GM12891 (cell line): ENCODE results near the gene PCIF1.

Experiments used
- POLR2A ChIP-seq: IDR thresholded peaks from 2 replicates; pipeline ENCODE4 v1.6.1; 2011; ENCODE audit warnings: low read depth, low read length, control low read depth
- POU2F2 ChIP-seq: IDR thresholded peaks from 2 replicates; pipeline ENCODE4 v1.6.1; 2011; ENCODE audit warnings: low read depth, mild to moderate bottlenecking, control low read depth, low read length, moderate library complexity
- TAF1 ChIP-seq: IDR thresholded peaks from 2 replicates; pipeline ENCODE4 v1.6.1; 2011; ENCODE audit warnings: low read depth, low read length, control low read depth

DNA sequence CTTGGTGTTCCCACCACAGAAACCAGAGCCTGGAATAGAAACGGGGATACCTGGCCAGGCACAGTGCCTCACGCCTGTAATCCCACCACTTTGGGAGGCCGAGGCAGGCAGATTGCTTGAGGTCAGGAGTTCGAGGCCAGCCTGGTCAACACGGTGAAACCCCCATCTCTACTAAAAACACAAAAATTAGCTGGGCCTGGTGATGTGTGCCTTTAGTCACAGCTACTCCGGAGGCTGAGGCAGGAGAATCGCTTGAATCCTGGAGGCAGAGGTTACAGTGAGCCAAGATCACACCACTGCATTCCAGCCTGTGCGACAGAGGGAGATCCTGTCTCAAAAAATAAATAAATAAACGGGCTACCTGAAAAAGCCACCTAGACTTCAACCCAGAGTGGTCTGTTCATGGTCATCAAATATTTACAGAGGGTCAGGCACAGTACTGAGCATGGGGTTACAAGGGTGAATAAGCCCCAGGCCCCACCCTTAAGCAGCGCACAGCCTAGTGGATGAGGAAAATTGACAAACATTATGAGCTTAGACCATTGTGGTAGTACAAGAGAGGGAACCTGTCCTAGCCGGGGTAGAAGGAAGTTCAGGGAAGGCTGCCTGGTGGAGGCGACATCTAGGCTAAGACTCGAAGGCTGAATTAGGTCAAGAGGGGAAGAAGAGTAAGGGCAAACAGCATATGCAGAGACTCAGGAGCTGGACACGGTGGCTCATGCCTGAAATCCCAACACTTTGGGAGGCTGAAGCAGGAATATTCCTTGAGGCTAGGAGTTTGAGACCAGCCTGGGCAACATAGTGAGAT is 7.2 kb upstream of the PCIF1 start:
- TF ChIP-seq POLR2A: no peak
- TF ChIP-seq POU2F2: no peak
- TF ChIP-seq TAF1: no peak
